GM19467 (cell line): ENCODE results near the gene TSHZ1.

Source experiments
- ATAC-seq: cut with Tn5 transposase; IDR thresholded peaks from one replicate; pipeline ENCODE4 v1.9.1; 2021; ENCODE audit warnings: mild to moderate bottlenecking, moderate library complexity; ENCODE audit not compliant: unreplicated experiment

TSHZ1 gene

DNA sequence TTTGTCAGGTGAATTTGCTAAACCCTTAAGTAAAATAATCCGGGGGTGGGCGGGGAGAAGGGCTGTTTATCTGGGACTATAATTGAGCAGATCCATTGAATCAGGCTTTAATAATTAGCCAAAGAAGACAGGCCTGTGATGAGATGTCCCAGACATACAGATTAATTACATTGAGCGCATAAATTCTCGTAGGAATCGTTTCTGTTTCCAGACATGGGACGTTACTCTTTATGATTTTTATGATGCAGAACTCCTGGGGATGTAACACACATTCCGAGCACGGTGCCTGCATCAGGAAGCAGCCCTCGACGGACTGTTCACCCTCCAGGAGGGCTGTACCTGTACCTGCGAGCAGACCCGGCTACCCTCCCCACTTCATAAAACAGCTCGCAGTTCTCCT, 128.0 kb downstream of the TSHZ1 start:
- no peak for ATAC-seq
